SK-N-SH (cell line): ENCODE data around the gene RBMS1. TPM values are rescaled to one million over a fixed set of nuclear protein-coding genes. Genes with fewer than 3 reads are reported as not detected.

Source experiments
- CTCF ChIA-PET: fragments of 300-600, 350-600 bp; formaldehyde crosslinking; extraction: SDS; loops from one replicate; lab custom pipeline; 2021; lab: Yijun Ruan, JAX
- POLR2A ChIA-PET: fragments of 350-600 bp; sonication (Branson Sonifier 250); formaldehyde crosslinking; extraction: SDS; loops from one replicate; lab custom pipeline; 2020; ENCODE audit warnings: antibody characterized with exemption, inconsistent platforms; lab: Yijun Ruan, JAX
- DNase-seq: peaks from one replicate; pipeline ENCODE4 v3.0.0; 2012
- H2AFZ ChIP-seq: fragments of 200-600 bp; sonication (generic); 2 replicates; pipeline ENCODE4 v1.8.1; 2016; ENCODE audit warnings: antibody characterized with exemption, mild to moderate bottlenecking, low read depth
- H3F3A ChIP-seq: fragments of 200-600 bp; sonication (generic); replicated peaks from 2 replicates; pipeline ENCODE3; 2016; ENCODE audit warnings: antibody characterized with exemption, mild to moderate bottlenecking; ENCODE audit not compliant: insufficient read depth
- H3K27ac ChIP-seq, 2 experiments: fragments of 200-500 bp in 1 of 2; fragments of 200-600 bp in 1 of 2; sonication (Bioruptor generic) in 1 of 2; sonication (generic), shearing (Covaris generic) in 1 of 2; 2 replicates each; pipeline versions ENCODE4 v1.5.1 to v1.6.1; 2014 to 2016; ENCODE audit warnings: low read depth in 2 of 2, inconsistent platforms in 1 of 2, low read length in 1 of 2, mild to moderate bottlenecking in 1 of 2, mixed read lengths in 1 of 2
- H3K27me3 ChIP-seq: fragments of 200-600 bp; sonication (generic), shearing (Covaris generic); 2 replicates; pipeline ENCODE4 v1.6.1; 2016; ENCODE audit warnings: mixed run types; ENCODE audit not compliant: insufficient read depth
- H3K36me3 ChIP-seq, 2 experiments: fragments of 200-500 bp in 1 of 2; fragments of 200-600 bp in 1 of 2; sonication (Bioruptor generic) in 1 of 2; sonication (generic) in 1 of 2; replicated peaks in 1 of 2; 2 replicates each; pipeline versions ENCODE3 to v1.5.1; 2014 to 2016; ENCODE audit warnings: low read length in 1 of 2, mild to moderate bottlenecking in 1 of 2; ENCODE audit not compliant: insufficient read depth in 2 of 2, control insufficient read depth in 1 of 2
- H3K4me1 ChIP-seq, 2 experiments: fragments of 200-500 bp in 1 of 2; fragments of 200-600 bp in 1 of 2; sonication (Bioruptor generic) in 1 of 2; sonication (generic), shearing (Covaris generic) in 1 of 2; 2 replicates each; pipeline versions ENCODE4 v1.5.1 to v1.6.1; 2014 to 2016; ENCODE audit warnings: low read depth in 1 of 2, low read length in 1 of 2, mixed run types in 1 of 2; ENCODE audit not compliant: insufficient read depth in 2 of 2, control insufficient read depth in 1 of 2
- H3K4me2 ChIP-seq: fragments of 200-600 bp; sonication (generic), shearing (Covaris generic); 2 replicates; pipeline ENCODE4 v1.6.1; 2017; ENCODE audit warnings: mixed run types
- H3K4me3 ChIP-seq, 2 experiments: fragments of 200-500 bp in 1 of 2; fragments of 200-600 bp in 1 of 2; sonication (Bioruptor generic) in 1 of 2; sonication (generic), shearing (Covaris generic) in 1 of 2; 2 replicates each; pipeline versions ENCODE4 v1.5.1 to v1.8.1; 2014 to 2016; ENCODE audit warnings: low read depth in 2 of 2, inconsistent platforms in 1 of 2, low read length in 1 of 2, mild to moderate bottlenecking in 1 of 2, mixed read lengths in 1 of 2, moderate library complexity in 1 of 2
- H3K79me2 ChIP-seq: fragments of 200-600 bp; sonication (generic); 2 replicates; pipeline ENCODE4 v1.8.1; 2017; ENCODE audit warnings: mild to moderate bottlenecking; ENCODE audit not compliant: insufficient read depth
- H3K9ac ChIP-seq: fragments of 200-600 bp; sonication (generic); 2 replicates; pipeline ENCODE4 v1.6.1; 2017; ENCODE audit warnings: mixed run types
- H3K9me2 ChIP-seq: fragments of 200-600 bp; sonication (generic); 2 replicates; pipeline ENCODE4 v1.6.1; 2017; ENCODE audit warnings: mixed run types
- H3K9me3 ChIP-seq: fragments of 200-600 bp; sonication (generic); 2 replicates; pipeline ENCODE4 v1.6.1; 2017; ENCODE audit warnings: mixed run types, mild to moderate bottlenecking, moderate library complexity
- H4K20me1 ChIP-seq: fragments of 200-600 bp; sonication (generic); 2 replicates; pipeline ENCODE4 v1.6.1; 2017; ENCODE audit warnings: mild to moderate bottlenecking, mixed run types; ENCODE audit not compliant: insufficient read depth
- EP300 ChIP-seq, 2 experiments: IDR thresholded peaks; 2 replicates each; pipeline versions ENCODE4 v1.4.0 to v1.6.1; 2012; ENCODE audit warnings: borderline replicate concordance in 1 of 2, low read depth in 1 of 2, low read length in 1 of 2
- EZH2phosphoT487 ChIP-seq: fragments of 200-600 bp; sonication (generic); IDR thresholded peaks from 2 replicates; pipeline ENCODE4 v1.6.1; 2017; ENCODE audit warnings: low read depth, mixed run types, mild to moderate bottlenecking, antibody characterized with exemption, moderate library complexity, borderline replicate concordance
- FOSL2 ChIP-seq: IDR thresholded peaks from 2 replicates; pipeline ENCODE4 v1.4.0; 2012; ENCODE audit warnings: low read depth, mild to moderate bottlenecking, moderate library complexity, borderline replicate concordance
- FOXJ3 ChIP-seq: sonication (generic); formaldehyde crosslinking; IDR thresholded peaks from 2 replicates; pipeline ENCODE4 v1.5.1; 2020; ENCODE audit warnings: mild to moderate bottlenecking, missing genetic modification reagents
- GATA2 ChIP-seq: sonication (generic); formaldehyde crosslinking; IDR thresholded peaks from 2 replicates; pipeline ENCODE4 v1.5.0; 2020; ENCODE audit warnings: mild to moderate bottlenecking, missing genetic modification reagents
- MAX ChIP-seq: IDR thresholded peaks from 2 replicates; pipeline ENCODE4 v1.4.0; 2012; ENCODE audit warnings: low read depth
- MEF2A ChIP-seq: IDR thresholded peaks from 2 replicates; pipeline ENCODE4 v1.4.0; 2012; ENCODE audit warnings: low read depth, borderline replicate concordance
- NRF1 ChIP-seq: IDR thresholded peaks from 2 replicates; pipeline ENCODE4 v1.6.1; 2012; ENCODE audit warnings: low read depth, mild to moderate bottlenecking, low read length
- PBX3 ChIP-seq: IDR thresholded peaks from 2 replicates; pipeline ENCODE4; 2012
- RAD21 ChIP-seq: IDR thresholded peaks from 2 replicates; pipeline ENCODE4 v1.6.1; 2012; ENCODE audit warnings: mild to moderate bottlenecking, low read length
- RCOR1 ChIP-seq: fragments of 150-350 bp; IDR thresholded peaks from 2 replicates; pipeline ENCODE4 v1.6.1; 2017; ENCODE audit warnings: antibody characterized with exemption, low read length
- REST ChIP-seq: IDR thresholded peaks from 2 replicates; pipeline ENCODE4 v1.6.1; 2012; ENCODE audit warnings: mild to moderate bottlenecking, low read depth, low read length, moderate library complexity
- RXRA ChIP-seq: IDR thresholded peaks from 2 replicates; pipeline ENCODE4 v1.4.0; 2012; ENCODE audit warnings: low read depth, mild to moderate bottlenecking, borderline replicate concordance
- SMC3 ChIP-seq: IDR thresholded peaks from 2 replicates; pipeline ENCODE4 v1.6.1; 2012; ENCODE audit warnings: low read depth, low read length, improper control_type of control experiment
- TCF12 ChIP-seq: IDR thresholded peaks from 2 replicates; pipeline ENCODE4 v1.4.0; 2012
- WGBS: methylation state at CpG from one replicate; pipeline ENCODE4 v1.1.6; 2017; ENCODE audit warnings: low lambda C conversion rate; 5-methylcytosine and 5-hydroxymethylcytosine counted together
- polyA plus RNA-seq, 3 experiments: library from polyadenylated mRNA; depleted of rRNA; stranded (reverse); fragments of >200 nt; gene quantifications; 2 replicates each; pipeline ENCODE4 v1.2.3, GENCODE V29; 2012
- TF ChIP-seq, protein P1 (sequence below): IDR thresholded peaks from 2 replicates; pipeline ENCODE4 v1.4.0; 2012; ENCODE audit warnings: low read depth, borderline replicate concordance
- TF ChIP-seq, protein P2 (sequence below): fragments of 150-350 bp; IDR thresholded peaks from 2 replicates; pipeline ENCODE4 v1.6.1; 2017; ENCODE audit warnings: antibody characterized with exemption, low read length, low read depth, borderline replicate concordance

The RBMS1 gene
- polyA plus RNA-seq, 1 of the 3 experiments (the other 2 are of a cell fraction), result 56.5 TPM

DNA sequence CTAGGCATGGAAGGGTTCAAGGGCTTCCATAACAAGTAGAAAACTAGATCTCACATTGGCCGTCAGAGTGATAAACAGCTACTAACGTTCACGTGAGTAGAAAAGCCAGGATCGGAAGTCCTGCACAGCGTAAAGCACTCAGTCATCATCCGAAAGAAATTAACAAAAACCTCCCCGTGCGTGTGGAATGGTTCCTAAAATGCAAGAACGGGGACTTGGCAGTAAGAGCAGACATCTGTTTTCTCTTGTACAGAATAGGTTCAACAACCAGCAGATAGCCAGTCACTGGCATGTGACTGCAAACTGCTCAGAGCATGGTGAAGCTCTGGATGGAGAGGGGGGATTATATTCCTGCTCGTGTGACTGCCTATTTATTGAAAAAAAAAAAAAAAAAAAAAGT lies 186.6 kb downstream of the RBMS1 start:
- H3K4me2 ChIP-seq, result no peak overlapping the region
- H2AFZ ChIP-seq, result no peak overlapping the region
- H4K20me1 ChIP-seq, result no peaks in the 10 kb centered on the region
- H3K9me3 ChIP-seq, result no peaks in the 10 kb centered on the region
- no peak for DNase-seq
- no peaks in the 10 kb centered on the region for H3K9me2 ChIP-seq
- H3K27ac ChIP-seq, result peak overlapping the region; percentile 38 to 40; a peak in 2 of 4 replicates
- CTCF ChIA-PET, result interaction anchor here (0.9 to 2.5 kb wide), 3 partner anchors 12 to 687 kb away, joined by 3 to 7 read pairs (median 5); no protein-coding TSS in a partner anchor
- peaks cover 4 to 26% of the 10 kb centered on the region in 2 experiments for H3K4me1 ChIP-seq
- WGBS, result 81% methylated on average over 10 of the region's 10 CpGs
- POLR2A ChIA-PET, result no interaction called here
- TF ChIP-seq, protein P1, sequence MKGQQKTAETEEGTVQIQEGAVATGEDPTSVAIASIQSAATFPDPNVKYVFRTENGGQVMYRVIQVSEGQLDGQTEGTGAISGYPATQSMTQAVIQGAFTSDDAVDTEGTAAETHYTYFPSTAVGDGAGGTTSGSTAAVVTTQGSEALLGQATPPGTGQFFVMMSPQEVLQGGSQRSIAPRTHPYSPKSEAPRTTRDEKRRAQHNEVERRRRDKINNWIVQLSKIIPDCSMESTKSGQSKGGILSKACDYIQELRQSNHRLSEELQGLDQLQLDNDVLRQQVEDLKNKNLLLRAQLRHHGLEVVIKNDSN, result no peak
- TF ChIP-seq REST (no peak), FOSL2 (no peak), PBX3 (no peak), MEF2A (no peak), GATA2 (CRISPR knock-in tag) (no peak)
- TF ChIP-seq, protein P2, sequence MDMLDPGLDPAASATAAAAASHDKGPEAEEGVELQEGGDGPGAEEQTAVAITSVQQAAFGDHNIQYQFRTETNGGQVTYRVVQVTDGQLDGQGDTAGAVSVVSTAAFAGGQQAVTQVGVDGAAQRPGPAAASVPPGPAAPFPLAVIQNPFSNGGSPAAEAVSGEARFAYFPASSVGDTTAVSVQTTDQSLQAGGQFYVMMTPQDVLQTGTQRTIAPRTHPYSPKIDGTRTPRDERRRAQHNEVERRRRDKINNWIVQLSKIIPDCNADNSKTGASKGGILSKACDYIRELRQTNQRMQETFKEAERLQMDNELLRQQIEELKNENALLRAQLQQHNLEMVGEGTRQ, result no peak
- H3F3A ChIP-seq, result peaks cover 42% of the 10 kb centered on the region
- H3K79me2 ChIP-seq, result peaks cover 74% of the 10 kb centered on the region
- no peak overlapping the region for H3K9ac ChIP-seq
- H3K36me3 ChIP-seq, result peaks cover 42 to 54% of the 10 kb centered on the region in 2 experiments
- H3K27me3 ChIP-seq, result no peaks in the 10 kb centered on the region
- H3K4me3 ChIP-seq, result no peak overlapping the region

DNA sequence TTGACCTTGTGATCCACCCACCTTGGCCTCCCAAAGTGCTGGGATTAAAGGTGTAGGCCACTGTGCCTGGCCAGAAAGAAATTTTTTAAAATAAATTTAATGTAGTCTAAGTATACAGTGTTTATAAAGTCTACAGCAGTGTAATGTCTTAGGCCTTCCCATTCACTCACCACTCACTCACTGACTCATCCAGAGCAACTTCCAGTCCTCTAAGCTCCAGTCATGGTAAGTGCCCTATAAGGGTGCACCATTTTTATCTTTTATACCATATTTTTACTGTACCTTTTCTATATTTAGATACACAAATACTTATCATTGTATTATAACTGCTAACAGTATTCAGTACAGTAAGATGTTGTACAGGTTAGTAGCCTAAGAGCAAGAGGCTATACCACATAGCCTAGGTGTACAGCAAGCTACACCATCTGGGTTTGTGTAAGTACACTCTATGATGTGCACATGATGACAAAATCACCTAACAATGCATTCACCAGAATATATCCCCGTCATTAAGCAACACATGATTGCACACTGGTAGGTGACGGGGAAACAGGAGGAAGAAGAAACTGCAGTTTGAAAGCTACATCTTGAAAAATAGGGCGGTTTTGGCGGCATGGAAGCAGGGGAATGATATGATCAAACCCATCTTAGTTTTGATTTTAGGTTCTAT lies 188.4 kb downstream of the RBMS1 start:
- Histone ChIP-seq H3K27ac (peak overlapping the region in 1 of 2 experiments; percentile 38; a peak in 2 of 4 replicates), H3K79me2 (peaks cover 74% of the 10 kb centered on the region), H3K36me3 (peaks cover 49 to 60% of the 10 kb centered on the region in 2 experiments), H3K4me3 (no peak overlapping the region), H3K9me3 (no peaks in the 10 kb centered on the region), H3K9ac (no peak overlapping the region), H3K4me2 (no peak overlapping the region), H3K27me3 (no peaks in the 10 kb centered on the region), H3F3A (peaks cover 41% of the 10 kb centered on the region), H2AFZ (no peak overlapping the region), H4K20me1 (no peaks in the 10 kb centered on the region), H3K9me2 (no peaks in the 10 kb centered on the region), H3K4me1 (peaks cover 4 to 29% of the 10 kb centered on the region in 2 experiments)
- no peak for DNase-seq
- CTCF ChIA-PET, result interaction anchor here (0.7 to 1.5 kb wide), 3 partner anchors 54 to 689 kb away, joined by 3 to 5 read pairs (median 3); no protein-coding TSS in a partner anchor
- POLR2A ChIA-PET, result no interaction called here
- 81% methylated on average over 4 of the region's 4 CpGs for WGBS
- TF ChIP-seq EZH2phosphoT487 (no peak), RXRA (no peak), NRF1 (no peak), MAX (no peak), MEF2A (no peak), TCF12 (no peak), EP300 (IDR thresholded peaks at IDR 0.05; ENCODE audit: borderline replicate concordance in 1 of 2, low read depth in 1 of 2, low read length in 1 of 2) (no peak), FOXJ3 (CRISPR knock-in tag) (no peak), SMC3 (no peak), RCOR1 (no peak), RAD21 (no peak)
- TF ChIP-seq, protein P2, result no peak
- TF ChIP-seq, protein P1, result no peak
